Hippocampal formation (tissue), 2 donors: Measurements from ENCODE around the gene COQ2.

Experiments
- DNase-seq, 2 donors: peaks; one replicate each; lab custom pipeline; 2025; lab: John Stamatoyannopoulos, UW

COQ2 gene

GRCh38 chr4:83216959-83217683, 67.5 kb downstream of the COQ2 start:
- no peak for DNase-seq

- no peak for DNase-seq
Measured at GRCh38 chr4:83214079-83214478, 70.5 kb downstream of the COQ2 start.
